ENCODE results near the gene DAB1.

Gene DAB1

GRCh38 chr1:57420981-57421785, 2.7 kb downstream of the DAB1 start:
- DNase-seq (ENCODE audit: low spot score) = no peak
- in situ Hi-C loops (cut with MboI; ENCODE audit: low pct_unique_long_range_greater_than_20kb, low sequenced_read_pairs, unreplicated experiment) = no loop called here

GRCh38 chr1:57418971-57419370, 4.9 kb downstream of the DAB1 start:
- in situ Hi-C loops (cut with MboI; ENCODE audit: low pct_unique_long_range_greater_than_20kb, low sequenced_read_pairs, unreplicated experiment) = no loop called here
- TF ChIP-seq CTCF (IDR thresholded peaks at IDR 0.05; ENCODE audit: extremely low read depth, insufficient read depth, missing control alignments) = no peak
- DNase-seq (ENCODE audit: low spot score) = no peak

More at GRCh38 chr1:57420981-57421785, 2.7 kb downstream of the DAB1 start:
- TF ChIP-seq CTCF (IDR thresholded peaks at IDR 0.05; ENCODE audit: extremely low read depth, insufficient read depth, missing control alignments) = no peak

- in situ Hi-C loops (cut with MboI; ENCODE audit: low pct_unique_long_range_greater_than_20kb, low sequenced_read_pairs, unreplicated experiment) = no loop called here
- no peak for DNase-seq (ENCODE audit: low spot score)
- TF ChIP-seq CTCF (IDR thresholded peaks at IDR 0.05; ENCODE audit: extremely low read depth, insufficient read depth, missing control alignments) = no peak
Observed at GRCh38 chr1:57411262-57411661, 12.6 kb downstream of the DAB1 start.

- DNase-seq (ENCODE audit: low spot score) = no peak
- no peak for TF ChIP-seq CTCF (IDR thresholded peaks at IDR 0.05; ENCODE audit: extremely low read depth, insufficient read depth, missing control alignments)
- in situ Hi-C loops (cut with MboI; ENCODE audit: low pct_unique_long_range_greater_than_20kb, low sequenced_read_pairs, unreplicated experiment) = no loop called here
Observed at GRCh38 chr1:57410508-57410907, 13.4 kb downstream of the DAB1 start.

- TF ChIP-seq CTCF (IDR thresholded peaks at IDR 0.05; ENCODE audit: extremely low read depth, insufficient read depth, missing control alignments) = no peak
- in situ Hi-C loops (cut with MboI; ENCODE audit: low pct_unique_long_range_greater_than_20kb, low sequenced_read_pairs, unreplicated experiment) = no loop called here
- DNase-seq (ENCODE audit: low spot score) = no peak
Observed at GRCh38 chr1:57407928-57408327, 15.9 kb downstream of the DAB1 start.

GRCh38 chr1:57406428-57406970, 17.4 kb downstream of the DAB1 start:
- DNase-seq (ENCODE audit: low spot score) = no peak
- TF ChIP-seq CTCF (IDR thresholded peaks at IDR 0.05; ENCODE audit: extremely low read depth, insufficient read depth, missing control alignments) = no peak
- in situ Hi-C loops (cut with MboI; ENCODE audit: low pct_unique_long_range_greater_than_20kb, low sequenced_read_pairs, unreplicated experiment) = no loop called here

All from GM13977 (cell line).